ENCODE results near the gene MIB1.

The MIB1 gene

GRCh38 chr18:21760321-21760720, 19.7 kb downstream of the MIB1 start:
- no peak overlapping the region for H3K4me3 ChIP-seq (replicated peaks in 1 of 2; ENCODE audit: low read depth in 2 of 2, low read length in 2 of 2)
- no peak for TF ChIP-seq CTCF (IDR thresholded peaks at IDR 0.05; ENCODE audit: low read depth, low read length)
- peak in 1 of 2 donors; percentile 27 for DNase-seq (ENCODE audit: low read depth in 2 of 2)

- no peak for TF ChIP-seq CTCF (IDR thresholded peaks at IDR 0.05; ENCODE audit: low read depth, low read length)
- no peak for DNase-seq (ENCODE audit: low read depth in 2 of 2)
- no peak overlapping the region for H3K4me3 ChIP-seq (replicated peaks in 1 of 2; ENCODE audit: low read depth in 2 of 2, low read length in 2 of 2)
Measured at GRCh38 chr18:21761471-21762115, 21.0 kb downstream of the MIB1 start.

GRCh38 chr18:21762181-21762772, 21.7 kb downstream of the MIB1 start:
- DNase-seq (ENCODE audit: low read depth in 2 of 2) = no peak
- TF ChIP-seq CTCF (IDR thresholded peaks at IDR 0.05; ENCODE audit: low read depth, low read length) = no peak
- no peak overlapping the region for H3K4me3 ChIP-seq (replicated peaks in 1 of 2; ENCODE audit: low read depth in 2 of 2, low read length in 2 of 2)

- DNase-seq (ENCODE audit: low read depth in 2 of 2) = no peak
- TF ChIP-seq CTCF (IDR thresholded peaks at IDR 0.05; ENCODE audit: low read depth, low read length) = no peak
- H3K4me3 ChIP-seq (replicated peaks in 1 of 2; ENCODE audit: low read depth in 2 of 2, low read length in 2 of 2) = no peak overlapping the region
Measured at GRCh38 chr18:21763846-21764646, 23.5 kb downstream of the MIB1 start.

- DNase-seq (ENCODE audit: low read depth in 2 of 2) = no peak
- H3K4me3 ChIP-seq (replicated peaks in 1 of 2; ENCODE audit: low read depth in 2 of 2, low read length in 2 of 2) = no peak overlapping the region
- TF ChIP-seq CTCF (IDR thresholded peaks at IDR 0.05; ENCODE audit: low read depth, low read length) = no peak
Measured at GRCh38 chr18:21769206-21769605, 28.6 kb downstream of the MIB1 start.

- DNase-seq (ENCODE audit: low read depth in 2 of 2) = no peak
- TF ChIP-seq CTCF (IDR thresholded peaks at IDR 0.05; ENCODE audit: low read depth, low read length) = no peak
Measured at GRCh38 chr18:21774722-21775121, 34.1 kb downstream of the MIB1 start.

More at GRCh38 chr18:21774722-21775121, 34.1 kb downstream of the MIB1 start:
- no peak overlapping the region for H3K4me3 ChIP-seq (replicated peaks in 1 of 2; ENCODE audit: low read depth in 2 of 2, low read length in 2 of 2)

All from cardiac fibroblast (primary cell).